ENCODE data around the gene SPTAN1. TPM values are rescaled to one million over a fixed set of nuclear protein-coding genes. Genes with fewer than 3 reads are reported as not detected.

SPTAN1 gene
- total RNA-seq, 1 donor = 501 TPM

DNA sequence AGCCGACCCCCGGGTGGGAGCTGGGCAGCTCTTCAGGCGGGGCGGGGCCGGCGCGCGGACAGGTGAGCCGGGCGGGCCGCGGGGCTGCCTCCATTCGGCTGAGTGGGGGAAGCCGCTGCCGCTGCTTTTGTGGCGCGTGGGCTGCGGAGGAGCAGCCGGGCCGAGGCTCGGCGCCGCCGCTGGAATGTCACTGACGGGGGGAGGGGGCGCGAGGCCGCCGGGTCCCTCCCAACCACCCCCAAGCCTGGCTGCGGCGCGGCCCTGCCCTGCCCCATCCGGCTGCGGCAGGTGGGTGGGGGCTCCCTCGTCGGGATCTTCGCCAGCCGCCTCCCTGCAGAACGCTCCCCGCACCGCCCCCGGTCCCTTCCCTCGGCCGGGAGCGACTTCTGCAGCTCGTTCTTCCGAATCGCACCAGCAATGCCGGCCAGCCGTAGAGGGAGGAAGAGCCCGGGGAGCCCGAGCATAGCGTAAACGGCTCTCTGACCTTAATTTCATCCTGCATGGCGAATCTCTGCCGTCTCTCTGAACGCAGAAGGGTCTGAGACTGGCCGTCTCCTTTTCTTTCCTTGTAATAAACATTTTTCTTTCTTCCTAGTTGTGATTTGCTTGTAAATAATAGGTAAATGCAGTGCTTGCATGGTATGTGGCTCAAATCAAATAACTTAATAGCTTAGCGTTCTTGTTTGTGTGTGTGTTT, 505 bp downstream of the SPTAN1 start:
- H3K4me3 ChIP-seq (ENCODE audit: low read depth, low read length) = peak overlapping the region; percentile 89
- TF ChIP-seq, protein P1, sequence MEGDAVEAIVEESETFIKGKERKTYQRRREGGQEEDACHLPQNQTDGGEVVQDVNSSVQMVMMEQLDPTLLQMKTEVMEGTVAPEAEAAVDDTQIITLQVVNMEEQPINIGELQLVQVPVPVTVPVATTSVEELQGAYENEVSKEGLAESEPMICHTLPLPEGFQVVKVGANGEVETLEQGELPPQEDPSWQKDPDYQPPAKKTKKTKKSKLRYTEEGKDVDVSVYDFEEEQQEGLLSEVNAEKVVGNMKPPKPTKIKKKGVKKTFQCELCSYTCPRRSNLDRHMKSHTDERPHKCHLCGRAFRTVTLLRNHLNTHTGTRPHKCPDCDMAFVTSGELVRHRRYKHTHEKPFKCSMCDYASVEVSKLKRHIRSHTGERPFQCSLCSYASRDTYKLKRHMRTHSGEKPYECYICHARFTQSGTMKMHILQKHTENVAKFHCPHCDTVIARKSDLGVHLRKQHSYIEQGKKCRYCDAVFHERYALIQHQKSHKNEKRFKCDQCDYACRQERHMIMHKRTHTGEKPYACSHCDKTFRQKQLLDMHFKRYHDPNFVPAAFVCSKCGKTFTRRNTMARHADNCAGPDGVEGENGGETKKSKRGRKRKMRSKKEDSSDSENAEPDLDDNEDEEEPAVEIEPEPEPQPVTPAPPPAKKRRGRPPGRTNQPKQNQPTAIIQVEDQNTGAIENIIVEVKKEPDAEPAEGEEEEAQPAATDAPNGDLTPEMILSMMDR (IDR thresholded peaks at IDR 0.05; ENCODE audit: insufficient read depth, low read depth, low read length) = no peak
- peak; percentile 32 for DNase-seq (ENCODE audit: low read depth)

DNA sequence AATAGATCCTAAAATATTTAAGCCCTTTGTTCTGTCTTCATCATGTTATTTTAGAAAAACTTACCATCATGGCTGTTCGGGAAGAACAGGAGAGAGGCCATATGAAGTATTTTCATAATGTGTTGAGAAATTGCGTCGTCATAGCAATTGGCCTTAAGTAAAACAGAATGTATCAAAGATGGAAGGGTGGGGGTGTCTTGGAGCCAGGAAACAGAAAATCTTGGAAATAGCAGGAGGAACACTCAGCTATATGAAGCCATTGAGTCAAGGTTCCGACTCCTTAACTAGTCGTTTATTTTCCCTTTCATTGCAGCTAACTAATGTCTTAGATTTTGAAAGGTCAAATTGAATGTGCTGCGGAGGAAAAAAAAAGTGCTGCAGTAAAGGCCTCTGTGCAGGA, 1.3 kb downstream of the SPTAN1 start:
- TF ChIP-seq, protein P1 (IDR thresholded peaks at IDR 0.05; ENCODE audit: insufficient read depth, low read depth, low read length) = no peak
- H3K4me3 ChIP-seq (ENCODE audit: low read depth, low read length) = peak overlapping the region; percentile 89
- peak; percentile 88 for DNase-seq (ENCODE audit: low read depth)

DNA sequence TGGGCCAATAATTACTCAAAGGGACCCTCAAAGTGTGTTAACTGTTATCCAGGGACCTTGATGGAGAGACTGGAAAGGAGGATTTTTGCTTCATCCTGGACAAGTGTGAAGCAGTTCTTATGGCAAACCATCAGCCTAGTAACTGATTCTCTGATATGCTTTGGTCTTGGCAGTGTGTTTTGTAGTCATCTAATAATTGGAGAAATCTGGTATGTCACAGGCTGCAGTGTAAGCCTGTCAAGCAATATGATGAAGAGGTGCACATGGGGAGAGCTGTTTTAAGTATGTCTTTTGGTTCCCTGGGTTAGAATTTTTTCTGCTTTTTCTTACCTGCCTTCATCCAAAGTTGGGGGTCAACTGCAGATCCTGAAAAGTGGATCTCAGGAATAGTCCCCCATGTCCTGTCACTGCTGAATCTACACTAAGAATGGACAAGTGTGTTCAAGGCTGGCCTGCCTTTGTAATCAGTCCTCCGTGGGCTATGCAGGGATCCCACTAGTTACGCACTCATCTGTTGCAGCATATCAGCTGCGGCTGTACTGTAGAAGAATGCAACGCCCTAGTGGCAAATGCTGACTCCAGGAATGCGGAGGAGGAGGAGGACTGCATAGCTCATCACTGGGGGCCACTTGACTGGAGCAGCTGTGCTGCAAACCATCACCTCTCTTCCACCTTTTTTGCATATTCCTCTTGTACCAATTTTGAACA, 1.9 kb downstream of the SPTAN1 start:
- H3K4me3 ChIP-seq (ENCODE audit: low read depth, low read length) = peak overlapping the region; percentile 89
- DNase-seq (ENCODE audit: low read depth) = peak; percentile 93
- TF ChIP-seq, protein P1 (IDR thresholded peaks at IDR 0.05; ENCODE audit: insufficient read depth, low read depth, low read length) = peak; percentile 14

GRCh38 chr9:128555180-128555721, 2.9 kb downstream of the SPTAN1 start:
- TF ChIP-seq, protein P1 (IDR thresholded peaks at IDR 0.05; ENCODE audit: insufficient read depth, low read depth, low read length) = no peak
- DNase-seq (ENCODE audit: low read depth) = peak; percentile 62
- H3K4me3 ChIP-seq (ENCODE audit: low read depth, low read length) = peak overlapping the region; percentile 89

DNA sequence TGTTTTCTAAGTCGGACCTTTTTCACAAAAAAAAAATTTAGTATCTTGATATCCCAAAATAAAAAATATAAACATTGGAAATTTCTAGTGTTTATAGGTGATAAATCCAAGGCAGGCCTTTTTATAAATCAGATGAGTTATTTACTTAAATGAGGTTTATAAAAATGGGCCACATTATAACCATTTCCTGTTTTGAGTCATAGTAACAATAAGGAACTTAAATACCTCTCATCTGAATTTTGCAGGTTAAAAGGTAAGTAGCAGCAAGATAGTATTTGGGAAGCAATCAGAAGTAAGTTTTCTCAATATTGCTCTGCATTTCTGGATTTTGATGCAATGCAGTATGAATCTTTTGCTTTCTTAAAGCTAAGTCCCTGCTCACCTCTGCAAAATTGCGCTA, 3.9 kb downstream of the SPTAN1 start:
- TF ChIP-seq, protein P1 (IDR thresholded peaks at IDR 0.05; ENCODE audit: insufficient read depth, low read depth, low read length) = no peak
- DNase-seq (ENCODE audit: low read depth) = no peak
- H3K4me3 ChIP-seq (ENCODE audit: low read depth, low read length) = no peak overlapping the region

DNA sequence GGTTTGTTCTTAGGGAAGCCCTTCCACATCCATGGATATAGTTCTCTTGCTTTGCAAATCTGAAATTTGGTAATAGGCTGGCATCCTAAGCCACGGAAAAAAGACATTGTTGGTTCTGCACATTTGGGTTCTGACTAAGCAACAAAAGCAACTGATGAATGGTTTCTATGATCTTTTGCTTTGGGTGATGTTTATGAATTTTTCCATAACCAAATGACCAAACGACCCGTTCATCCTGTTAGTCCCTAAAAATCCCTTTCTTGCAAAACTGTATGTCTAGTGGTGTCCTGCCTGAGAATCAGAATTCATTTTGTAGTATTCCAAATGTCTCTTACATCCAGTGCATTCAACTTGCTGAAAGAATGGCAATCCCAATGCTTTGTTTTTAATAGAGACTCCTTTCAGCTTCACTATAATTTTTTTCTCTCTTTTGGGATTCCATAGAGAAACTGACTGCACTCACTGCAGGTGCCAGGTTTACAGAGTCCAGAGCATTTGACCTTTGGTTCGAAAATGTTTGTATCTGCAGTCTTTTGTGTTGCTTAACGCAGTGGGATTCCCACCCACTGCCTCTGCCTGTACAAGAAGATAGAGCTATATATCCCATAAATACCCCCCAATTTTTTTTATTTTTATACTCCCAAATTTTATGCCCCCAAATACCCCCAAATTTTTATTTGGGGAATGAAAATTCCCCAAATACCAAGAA, 4.7 kb downstream of the SPTAN1 start:
- no peak overlapping the region for H3K4me3 ChIP-seq (ENCODE audit: low read depth, low read length)
- TF ChIP-seq, protein P1 (IDR thresholded peaks at IDR 0.05; ENCODE audit: insufficient read depth, low read depth, low read length) = no peak
- peak; percentile 13 for DNase-seq (ENCODE audit: low read depth)
